Fibroblast of skin of right quadriceps (primary cell): ENCODE results near the gene ACP5.
A peak's percentile ranks its signal among the peaks of the same experiment; 100 is the strongest.
"Not testable (repeated sequence)": the region's sequence is repeated elsewhere in the genome, so short reads cannot be mapped to it uniquely, and the experiment has no call there.

Experiments
- DNase-seq: peaks from one replicate; pipeline ENCODE4 v3.0.0-alpha.2; 2013

ACP5 gene

DNA sequence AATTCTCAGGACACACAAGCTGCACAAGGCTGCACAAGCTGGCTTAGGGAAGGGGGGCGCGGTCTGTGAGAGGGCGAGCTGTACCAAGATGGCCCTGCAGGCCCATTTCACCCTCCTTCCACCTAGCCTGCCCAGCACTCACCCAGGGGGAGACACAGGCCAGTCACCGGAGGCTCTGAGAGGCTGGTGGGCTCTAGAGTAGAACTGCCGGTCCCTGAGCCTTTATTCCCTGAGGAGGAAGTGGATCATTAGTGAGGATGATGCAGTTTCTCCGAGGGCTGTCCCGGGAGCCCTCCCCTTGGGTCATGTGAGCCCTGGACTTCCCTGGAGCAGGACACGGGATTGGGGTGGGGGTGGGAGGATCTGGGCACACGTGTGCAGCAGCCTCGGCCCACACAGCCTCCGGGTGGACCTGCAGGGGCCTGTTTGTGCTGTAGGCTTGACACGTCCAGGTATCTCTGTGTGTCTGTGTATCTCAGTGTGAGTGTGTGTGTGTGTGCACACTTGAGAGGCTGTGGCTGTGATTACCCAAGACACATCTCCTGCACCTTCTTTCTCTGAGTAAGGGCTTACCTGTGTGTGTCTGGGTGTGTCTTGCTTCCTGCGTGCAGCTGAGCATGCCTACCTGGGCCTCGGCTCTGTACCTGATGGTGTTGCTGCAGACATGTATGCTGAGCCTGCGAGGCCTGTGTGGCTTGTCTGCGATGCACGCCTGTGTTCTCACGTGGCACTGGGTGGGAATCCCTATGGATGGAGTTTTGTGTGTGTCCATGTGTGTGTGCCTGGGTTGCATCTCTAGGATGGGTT, at the start of gene ACP5:
Gene ACP5, minus strand, starts transcription at position 195 of the 807 bp plus-strand sequence. CDS start 328 bp downstream, outside the sequence.
- DNase-seq: peak; percentile 9

- DNase-seq: no peak
Measured at GRCh38 chr19:11626252-11626651, 48.8 kb upstream of the ACP5 start.

GRCh38 chr19:11624069-11624463, 46.6 kb upstream of the ACP5 start:
- peak; percentile 51 for DNase-seq

- DNase-seq: peak; percentile 12
Measured at GRCh38 chr19:11622401-11622800, 45.0 kb upstream of the ACP5 start.

GRCh38 chr19:11620553-11620952, 43.1 kb upstream of the ACP5 start:
- DNase-seq: no peak

- no peak for DNase-seq
Measured at GRCh38 chr19:11617180-11618062, 40.0 kb upstream of the ACP5 start.

GRCh38 chr19:11612816-11613511, 35.5 kb upstream of the ACP5 start:
- no peak for DNase-seq

GRCh38 chr19:11611730-11612129, 34.3 kb upstream of the ACP5 start:
- DNase-seq: no peak

DNA sequence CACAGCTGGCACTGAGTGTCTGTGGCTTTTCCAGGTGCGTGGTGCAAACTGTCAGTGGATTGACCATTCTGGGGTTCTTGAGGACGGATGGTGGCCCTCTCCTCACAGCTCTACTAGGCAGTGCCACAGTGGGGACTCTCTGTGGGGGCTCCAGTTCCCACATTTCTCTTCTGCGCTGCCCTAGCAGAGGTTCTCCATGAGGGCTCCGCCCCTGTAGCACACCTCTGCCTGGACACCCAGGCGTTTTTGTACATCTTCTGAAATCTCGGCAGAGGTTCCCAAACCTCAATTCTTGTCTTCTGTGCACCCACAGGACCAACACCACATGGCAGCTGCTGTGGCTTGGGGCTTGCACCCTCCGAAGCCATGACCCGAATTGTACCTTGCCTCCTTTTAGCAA, 29.0 kb upstream of the ACP5 start:
- no peak for DNase-seq

DNA sequence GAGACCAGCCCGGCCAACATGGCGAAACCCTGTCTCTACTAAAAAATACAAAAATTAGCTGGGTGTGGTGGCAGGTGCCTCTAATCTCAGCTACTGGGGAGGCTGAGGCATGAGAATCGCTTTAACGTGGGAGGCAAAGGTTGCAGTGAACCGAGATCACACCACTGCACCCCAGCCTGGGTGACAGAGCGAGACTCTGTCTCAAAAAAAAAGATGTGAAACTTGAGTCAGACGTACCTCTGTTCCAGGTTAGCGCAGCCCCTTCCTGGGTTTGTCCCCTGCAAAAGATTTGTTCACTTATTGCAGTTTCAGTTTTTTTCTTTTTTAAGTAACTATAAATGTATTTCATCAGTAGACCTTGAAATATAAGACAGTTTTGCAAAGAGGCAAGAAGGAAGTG, 22.3 kb upstream of the ACP5 start:
- not testable (repeated sequence) for DNase-seq

- no peak for DNase-seq
Measured at GRCh38 chr19:11598746-11599145, 21.3 kb upstream of the ACP5 start.

DNA sequence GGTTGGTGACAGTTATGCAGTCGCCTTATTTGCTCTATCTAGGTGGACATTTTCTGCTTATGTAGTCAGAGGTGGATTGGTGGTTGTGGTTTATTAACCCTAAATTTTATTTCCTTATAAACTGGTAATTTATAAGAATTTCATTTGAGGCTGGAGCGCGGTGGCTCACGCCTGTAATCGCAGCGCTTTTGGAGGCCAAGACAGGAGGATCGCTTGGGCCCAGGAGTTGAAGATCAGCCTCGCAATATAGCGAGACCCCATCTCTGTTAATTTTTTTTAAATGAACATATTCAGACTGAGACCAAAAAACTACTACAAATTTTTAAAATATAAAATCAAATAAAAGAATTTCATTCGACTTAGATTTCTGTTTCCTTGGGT, 20.6 kb upstream of the ACP5 start:
- DNase-seq: peak; percentile 9

DNA sequence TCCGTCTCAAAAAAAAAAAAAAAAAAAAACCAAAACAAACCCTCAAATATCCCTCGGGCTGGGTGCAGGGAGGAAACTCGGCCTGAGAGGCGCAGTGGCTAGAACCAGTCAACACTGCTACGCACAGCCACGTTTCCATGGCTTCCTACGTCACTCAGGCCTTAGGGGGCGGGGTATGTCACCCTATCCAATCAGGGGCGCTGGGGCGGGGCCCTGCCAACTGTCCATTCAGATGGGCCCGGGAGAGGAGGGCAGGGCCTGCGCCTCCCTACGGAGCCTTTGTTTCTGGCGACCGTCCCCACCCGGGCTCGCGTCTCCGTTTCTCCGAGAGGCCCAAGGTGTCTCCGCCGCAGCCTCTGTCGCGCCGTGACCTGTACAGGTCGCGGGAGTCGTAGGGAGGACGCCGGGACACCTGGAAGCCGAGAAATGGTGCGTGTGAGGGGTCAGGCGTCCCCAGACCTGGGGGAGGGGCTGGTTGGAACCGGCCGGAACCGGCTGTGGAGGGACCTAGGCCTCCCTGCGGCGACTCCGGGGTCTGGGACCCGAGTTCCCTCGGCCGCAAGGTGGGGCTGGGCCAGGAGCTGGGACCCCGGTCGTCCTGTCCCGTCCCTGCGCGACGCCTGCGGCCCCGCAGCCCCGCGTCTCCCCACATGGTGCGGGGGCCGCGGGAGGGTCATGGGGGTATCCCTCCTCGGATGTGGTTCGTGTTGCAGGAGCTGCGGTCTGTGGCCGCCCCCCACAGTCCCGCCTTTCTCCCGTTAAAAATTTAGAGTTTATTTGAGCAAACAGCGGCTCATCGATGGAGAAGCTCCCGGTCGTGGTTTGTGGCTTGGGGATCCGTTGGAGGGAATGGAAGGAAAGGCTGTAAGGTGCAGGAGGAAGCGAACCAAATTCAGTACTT, 20.0 kb upstream of the ACP5 start, which contains the start of gene ZNF627:
Gene ZNF627, plus strand, starts transcription at position 282 of the 901 bp plus-strand sequence. Its CDS starts 145 bp downstream, at position 427.
- peak; percentile 98 for DNase-seq

GRCh38 chr19:11596156-11596555, 18.7 kb upstream of the ACP5 start:
- DNase-seq: no peak

DNA sequence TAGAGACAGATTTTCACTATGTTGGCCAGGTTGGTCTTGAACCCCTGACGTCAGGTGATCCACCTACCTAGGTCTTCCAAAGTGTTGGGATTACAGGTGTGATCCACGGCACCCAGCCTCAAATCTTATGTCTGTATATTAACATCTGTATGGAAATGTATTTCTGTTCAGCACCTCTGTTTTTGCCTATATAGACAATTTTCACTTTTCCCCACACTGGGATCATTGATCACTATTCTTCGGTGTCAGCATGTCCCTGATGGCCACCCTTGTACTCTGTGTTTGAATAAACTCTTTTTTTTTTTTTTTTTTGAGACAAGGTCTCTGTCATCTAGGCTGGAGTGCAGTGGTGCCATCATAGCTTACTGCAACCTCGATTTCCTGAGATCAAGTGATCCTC, 16.6 kb upstream of the ACP5 start:
- DNase-seq: no peak

- no peak for DNase-seq
Measured at GRCh38 chr19:11587975-11588631, 10.7 kb upstream of the ACP5 start.

DNA sequence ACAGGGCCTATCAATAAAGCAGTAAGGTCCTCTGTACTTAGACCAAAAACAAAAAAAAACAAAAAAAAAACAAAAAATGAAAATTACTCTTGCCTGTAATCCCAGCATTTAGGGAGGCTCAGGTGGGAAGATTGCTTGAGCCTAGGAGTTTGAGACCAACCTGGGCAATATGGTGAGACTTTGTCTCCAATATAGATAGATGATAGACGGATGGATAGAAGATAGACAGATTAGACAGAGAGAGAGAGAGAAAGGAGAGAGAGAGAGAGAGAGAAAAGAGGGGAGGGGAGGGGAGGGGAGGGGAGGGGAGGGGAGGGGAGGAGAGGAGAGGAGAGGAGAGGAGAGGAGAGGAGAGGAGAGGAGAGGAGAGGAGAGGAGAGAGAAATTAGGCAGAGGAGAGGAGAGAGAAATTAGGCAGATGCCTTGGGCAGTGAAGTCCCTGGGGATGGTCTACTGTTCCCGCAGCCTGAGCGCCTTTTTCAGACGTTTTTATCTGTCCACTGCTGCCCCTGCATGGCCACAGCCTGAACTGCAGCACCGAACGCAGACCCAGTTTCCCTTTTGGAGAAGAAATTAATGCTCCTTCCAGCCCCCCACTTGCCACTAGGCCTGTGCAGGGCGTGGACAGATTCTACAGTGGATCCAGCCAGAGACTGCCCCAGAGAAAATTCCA, 10.0 kb upstream of the ACP5 start:
- DNase-seq: peak; percentile 60

GRCh38 chr19:11586331-11586730, 8.9 kb upstream of the ACP5 start:
- DNase-seq: no peak

GRCh38 chr19:11581740-11582139, 4.3 kb upstream of the ACP5 start:
- DNase-seq: no peak

- DNase-seq: no peak
Measured at GRCh38 chr19:11580116-11580515, 2.7 kb upstream of the ACP5 start.
